Fibroblast of pulmonary artery (primary cell): ENCODE results near the gene SPDL1.

Experiments
- DNase-seq: peaks from one replicate; pipeline ENCODE4 v3.0.0-alpha.2; 2010; ENCODE audit warnings: low read depth
- H3K4me3 ChIP-seq: replicated peaks from 2 replicates; pipeline ENCODE4 v1.5.1; 2011; ENCODE audit warnings: low read depth, mild to moderate bottlenecking, control low read depth, low read length, moderate library complexity
- CTCF ChIP-seq: IDR thresholded peaks from 2 replicates; pipeline ENCODE4 v1.5.1; 2011; ENCODE audit warnings: mild to moderate bottlenecking, control low read depth, low read length, inconsistent platforms; ENCODE audit errors: missing control alignments

SPDL1 gene

DNA sequence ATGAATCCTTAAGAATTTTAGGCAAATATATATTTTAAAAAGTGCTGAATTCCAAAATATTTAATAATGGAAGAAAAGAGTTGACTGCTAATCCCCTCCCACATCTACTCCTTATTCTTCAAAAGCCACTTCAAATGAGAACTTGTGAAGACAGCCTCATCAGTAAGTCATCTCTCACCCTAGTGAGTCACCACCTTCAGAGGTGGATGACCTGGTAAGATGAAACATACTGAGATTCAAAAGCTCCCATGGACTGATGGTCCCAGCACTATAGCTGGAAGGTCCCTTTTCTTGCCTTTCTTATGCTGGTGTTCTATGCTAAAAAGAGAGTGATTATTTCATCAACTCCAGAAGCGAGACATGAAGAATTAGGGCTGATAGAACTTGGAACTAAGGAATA lies 37.8 kb upstream of the SPDL1 start:
- no peak for TF ChIP-seq CTCF
- no peak for DNase-seq
- H3K4me3 ChIP-seq: no peak overlapping the region

DNA sequence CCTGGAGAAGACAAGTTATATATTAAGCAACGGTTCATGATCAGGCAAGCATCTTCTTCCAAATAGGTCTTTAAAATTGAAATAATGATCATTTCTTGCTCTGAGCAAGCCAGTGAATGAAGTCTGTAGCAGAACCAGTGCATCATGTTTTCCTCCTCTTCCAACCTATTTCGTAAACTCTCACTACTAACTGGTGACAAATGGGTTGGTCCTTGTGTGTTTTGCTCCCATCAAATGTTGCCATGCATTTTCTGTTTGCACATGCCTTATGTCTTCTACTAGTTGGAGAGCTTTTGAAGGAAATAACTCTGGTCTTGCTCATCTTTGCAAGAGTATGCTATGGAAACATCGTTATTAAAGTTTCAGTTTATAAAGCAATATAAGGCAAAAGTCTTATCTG lies 37.2 kb upstream of the SPDL1 start:
- TF ChIP-seq CTCF: no peak
- H3K4me3 ChIP-seq: no peak overlapping the region
- no peak for DNase-seq

DNA sequence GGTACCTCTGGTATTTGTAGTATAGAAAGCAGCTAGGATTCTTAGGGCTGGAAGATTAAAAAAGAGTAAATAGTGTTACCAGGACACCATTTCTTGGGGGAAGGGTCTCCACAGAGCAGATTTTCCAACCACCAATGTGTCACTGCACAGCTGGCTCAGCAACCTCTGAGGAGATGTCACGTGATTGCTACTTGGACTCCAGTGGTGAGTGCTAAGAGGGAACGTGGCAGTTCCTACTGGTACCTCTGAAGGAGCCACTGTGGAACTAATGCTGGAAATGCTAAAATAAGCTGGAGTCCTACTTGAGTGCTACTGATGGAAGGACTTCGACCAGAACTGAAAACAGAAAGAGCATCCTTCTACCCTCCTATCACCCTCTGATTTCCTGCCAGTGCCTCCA lies 36.1 kb upstream of the SPDL1 start:
- no peak overlapping the region for H3K4me3 ChIP-seq
- DNase-seq: no peak
- TF ChIP-seq CTCF: no peak

- DNase-seq: peak; percentile 71
- peak; percentile 54 for TF ChIP-seq CTCF
- no peak overlapping the region for H3K4me3 ChIP-seq
These were observed 35.3 kb upstream of the SPDL1 start for GRCh38 chr5:169548315-169548714.

DNA sequence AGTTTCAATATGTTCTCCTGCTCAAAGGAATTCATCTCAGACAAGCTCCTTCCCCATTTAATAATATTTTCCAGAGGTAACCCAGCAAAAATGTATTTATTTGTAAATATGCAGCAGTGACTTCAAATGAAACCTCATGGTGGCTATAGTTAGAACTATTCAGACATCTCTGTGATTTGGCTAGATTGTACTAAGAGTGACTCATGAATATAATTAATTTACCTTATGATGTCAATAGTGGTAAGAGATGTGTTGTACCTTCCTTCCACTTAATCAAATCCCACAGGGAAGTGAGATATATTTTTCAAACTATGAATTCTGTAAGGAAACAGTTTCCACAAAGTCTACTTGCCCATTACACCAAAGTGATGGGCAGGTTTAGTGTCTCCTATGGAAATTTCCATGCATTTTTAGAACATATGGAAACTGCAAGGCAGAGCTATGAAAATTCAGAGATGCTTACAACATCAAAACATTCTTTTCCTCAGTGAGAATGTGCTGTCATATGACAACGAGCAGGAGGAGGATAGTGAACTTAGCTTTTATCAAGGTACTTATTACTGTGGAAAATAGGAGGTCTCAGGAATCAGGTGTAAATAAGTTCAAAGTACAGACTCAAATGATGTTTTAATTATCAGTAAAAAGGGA lies 34.0 kb upstream of the SPDL1 start:
- no peak for TF ChIP-seq CTCF
- DNase-seq: no peak
- H3K4me3 ChIP-seq: no peak overlapping the region

DNA sequence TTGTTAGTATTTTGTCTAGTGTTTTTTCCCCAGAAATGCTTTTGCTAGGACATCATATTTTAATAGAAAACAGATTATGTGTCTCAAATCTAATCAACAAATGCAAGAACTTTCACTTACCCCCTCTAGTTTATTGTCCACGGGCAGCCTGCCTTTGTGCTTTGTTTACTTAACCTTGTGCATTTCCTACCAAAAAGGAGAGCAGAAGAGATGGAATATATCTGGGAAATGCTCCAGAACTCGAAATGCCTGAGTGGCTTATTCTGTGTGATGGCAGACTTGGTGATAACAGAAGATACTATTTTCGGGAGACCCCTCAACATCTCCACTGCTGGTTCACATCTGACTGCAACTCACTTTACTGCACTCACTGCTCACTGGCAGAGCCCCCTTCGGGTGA lies 33.3 kb upstream of the SPDL1 start:
- no peak overlapping the region for H3K4me3 ChIP-seq
- DNase-seq: no peak
- TF ChIP-seq CTCF: no peak

DNA sequence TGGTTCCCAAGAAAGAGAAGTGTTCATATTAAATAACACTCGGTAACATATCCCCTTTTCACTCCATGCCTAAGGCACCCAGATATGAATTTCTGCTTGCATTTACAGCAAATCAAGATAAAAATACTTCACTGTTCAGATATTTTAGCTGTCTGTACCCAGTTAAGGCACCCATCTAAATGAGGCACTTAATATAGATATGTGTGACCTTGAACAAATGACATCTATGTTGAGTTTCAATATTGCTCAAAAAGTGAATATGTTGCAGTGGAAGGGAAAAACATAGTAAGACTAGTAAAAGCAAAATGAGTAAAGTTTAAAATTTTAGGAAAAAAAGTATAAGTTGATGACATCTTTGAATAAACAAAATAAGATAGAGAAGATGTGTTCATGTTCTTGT lies 32.4 kb upstream of the SPDL1 start:
- no peak for TF ChIP-seq CTCF
- no peak overlapping the region for H3K4me3 ChIP-seq
- DNase-seq: no peak
